Upper lobe of left lung (tissue), 4 donors: ENCODE data around the gene RFXANK.

Experiments used
- CTCF ChIP-seq, 6 experiments: fragments of 450-650 bp in 4 of 6; fragments of 200-600 bp in 2 of 6; sonication (generic) in 2 of 6; IDR thresholded peaks; one replicate each; pipeline ENCODE4 v1.5.1; 2016 to 2019; ENCODE audit warnings: antibody characterized with exemption in 6 of 6
- POLR2A ChIP-seq, 4 donors: fragments of 450-650 bp; IDR thresholded peaks; one replicate each; pipeline ENCODE4 v1.5.1; 2016 to 2017; ENCODE audit warnings: antibody characterized with exemption in 4 of 4, mild to moderate bottlenecking in 2 of 4
- POLR2AphosphoS5 ChIP-seq, 2 donors: sonication (generic); formaldehyde crosslinking; IDR thresholded peaks; one replicate each; pipeline ENCODE4 v1.5.1; 2017; ENCODE audit warnings: antibody characterized with exemption in 2 of 2

GRCh38 chr19:19167612-19168011 is 24.4 kb upstream of the RFXANK start:
- TF ChIP-seq POLR2A (IDR thresholded peaks at IDR 0.05) (no peak), POLR2AphosphoS5 (IDR thresholded peaks at IDR 0.05) (no peak), CTCF (IDR thresholded peaks at IDR 0.05) (no peak)
